NCI-H187 (cell line): Measurements from ENCODE around the gene POPDC3.
"Not testable (repeated sequence)": the region's sequence is repeated elsewhere in the genome, so short reads cannot be mapped to it uniquely, and the experiment has no call there.

Source experiments
- DNase-seq, 2 experiments: peaks; one replicate each; lab custom pipeline; 2025; lab: John Stamatoyannopoulos, UW

POPDC3 gene, protein sequence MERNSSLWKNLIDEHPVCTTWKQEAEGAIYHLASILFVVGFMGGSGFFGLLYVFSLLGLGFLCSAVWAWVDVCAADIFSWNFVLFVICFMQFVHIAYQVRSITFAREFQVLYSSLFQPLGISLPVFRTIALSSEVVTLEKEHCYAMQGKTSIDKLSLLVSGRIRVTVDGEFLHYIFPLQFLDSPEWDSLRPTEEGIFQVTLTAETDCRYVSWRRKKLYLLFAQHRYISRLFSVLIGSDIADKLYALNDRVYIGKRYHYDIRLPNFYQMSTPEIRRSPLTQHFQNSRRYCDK

DNA sequence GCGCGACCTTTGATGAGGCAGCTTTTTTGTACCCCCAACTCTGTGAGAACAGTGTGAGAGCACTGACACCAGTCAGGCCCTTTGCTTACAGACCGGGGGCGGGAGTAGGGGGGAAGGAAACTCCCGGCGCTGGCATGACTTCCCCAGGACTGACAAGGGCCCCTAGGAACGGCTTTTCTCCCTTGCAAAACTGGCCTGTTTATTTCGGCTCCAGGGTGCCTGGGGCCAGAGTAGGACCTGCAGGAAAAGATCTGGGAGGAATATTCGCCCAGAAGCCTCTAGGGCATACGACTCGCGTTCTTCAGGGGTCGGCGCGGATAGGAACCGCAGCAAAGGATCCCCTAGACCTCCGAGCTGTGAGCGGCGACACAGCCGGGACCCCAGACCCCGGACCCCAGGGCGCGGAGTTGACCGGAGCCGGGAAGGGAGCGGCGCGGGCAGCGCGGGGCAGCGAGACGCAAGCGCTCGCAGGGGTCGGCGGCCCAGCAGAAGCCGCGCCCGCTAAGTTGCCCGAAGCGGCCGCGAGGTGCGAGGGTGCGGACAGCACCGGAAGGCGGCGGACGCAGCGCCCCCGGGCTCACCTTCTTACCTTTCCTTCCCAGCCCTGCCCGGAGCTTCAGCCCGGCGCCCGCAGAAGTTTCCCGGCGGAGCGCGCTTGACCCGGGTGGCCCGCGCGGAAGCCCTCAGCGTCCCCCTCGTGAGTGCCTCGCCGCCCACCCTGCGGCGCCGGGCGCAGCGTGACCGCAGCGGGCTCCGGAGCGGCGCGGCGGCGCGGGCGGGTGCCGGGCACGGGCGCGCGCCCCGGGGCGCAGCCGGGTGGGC, at the start of gene POPDC3:
POPDC3 (minus strand) TSS at position 771 of the 822 bp plus-strand sequence. CDS start 18,105 bp downstream, outside the sequence.
- DNase-seq: no peak

DNA sequence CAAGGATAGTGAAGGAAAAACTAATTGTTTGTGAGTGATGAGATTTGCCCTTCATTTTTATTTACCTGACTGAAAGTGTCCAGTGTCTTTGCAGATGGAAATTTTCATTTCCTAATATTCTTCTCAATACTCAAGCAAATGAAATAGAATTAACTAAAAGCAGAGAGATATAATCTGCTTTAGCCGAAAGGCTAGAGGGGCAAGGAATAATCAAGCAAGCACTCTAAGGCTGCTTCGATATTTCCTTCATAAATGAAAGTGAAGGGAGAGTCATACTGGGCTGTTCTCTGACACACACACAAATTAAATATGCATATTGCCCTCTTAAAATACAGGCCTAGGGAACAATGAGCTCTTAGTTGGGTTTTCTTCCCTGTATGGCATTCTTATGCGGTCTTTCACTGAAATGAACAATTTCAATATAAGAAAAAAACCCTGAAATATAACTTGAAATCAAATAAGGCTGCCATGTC, 47.5 kb upstream of the POPDC3 start:
- DNase-seq: no peak

DNA sequence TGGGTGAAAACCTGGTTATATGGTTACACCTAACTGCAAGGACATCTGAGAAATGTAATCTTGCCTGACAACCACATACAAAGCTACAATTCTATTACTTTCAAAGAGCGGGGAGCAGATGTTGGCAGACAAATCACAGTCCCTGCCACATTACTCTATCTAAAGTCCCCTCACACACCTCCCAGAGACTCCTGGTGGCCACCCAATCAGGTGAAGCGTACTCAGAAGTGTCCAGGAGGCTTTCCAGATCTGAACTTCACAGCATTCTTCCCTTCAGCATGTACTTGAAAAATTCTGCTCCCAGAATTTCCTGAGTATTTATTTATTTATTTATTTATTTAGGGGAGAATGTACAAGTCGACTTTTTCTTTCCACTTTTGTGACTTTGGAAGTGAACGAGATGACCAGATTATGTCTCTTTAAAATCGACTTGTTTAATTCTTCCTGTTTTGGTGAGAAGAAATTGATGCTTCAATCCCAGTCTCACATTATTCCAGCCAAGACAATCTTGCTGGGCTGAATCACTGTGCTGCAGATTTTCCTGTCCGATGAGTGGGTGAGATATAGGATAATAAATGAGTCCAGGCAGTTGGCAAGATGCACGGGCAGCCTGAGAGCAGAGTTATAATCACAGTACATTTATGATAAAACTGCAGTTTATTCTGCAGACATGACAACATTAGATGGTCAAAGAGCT, 46.9 kb upstream of the POPDC3 start:
- DNase-seq: no peak

DNA sequence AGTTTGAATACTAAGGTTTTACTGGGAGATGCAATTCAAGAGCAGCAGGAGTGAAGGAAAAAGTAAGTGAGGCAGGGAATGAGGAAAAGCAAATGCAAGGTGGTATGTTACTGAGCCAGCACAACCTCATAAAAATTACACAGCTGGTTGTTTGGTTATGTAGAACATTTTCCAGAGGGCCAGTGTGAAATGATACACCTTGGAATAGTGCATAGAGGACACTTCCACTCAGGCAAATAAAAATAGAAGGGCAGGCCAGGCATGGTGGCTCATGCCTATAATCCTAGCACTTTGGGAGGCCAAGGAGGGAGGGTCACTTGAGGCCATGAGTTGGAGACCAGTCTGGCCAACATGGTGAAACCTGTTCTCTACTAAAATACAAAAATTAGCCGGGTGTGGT, 43.4 kb upstream of the POPDC3 start:
- no peak for DNase-seq

DNA sequence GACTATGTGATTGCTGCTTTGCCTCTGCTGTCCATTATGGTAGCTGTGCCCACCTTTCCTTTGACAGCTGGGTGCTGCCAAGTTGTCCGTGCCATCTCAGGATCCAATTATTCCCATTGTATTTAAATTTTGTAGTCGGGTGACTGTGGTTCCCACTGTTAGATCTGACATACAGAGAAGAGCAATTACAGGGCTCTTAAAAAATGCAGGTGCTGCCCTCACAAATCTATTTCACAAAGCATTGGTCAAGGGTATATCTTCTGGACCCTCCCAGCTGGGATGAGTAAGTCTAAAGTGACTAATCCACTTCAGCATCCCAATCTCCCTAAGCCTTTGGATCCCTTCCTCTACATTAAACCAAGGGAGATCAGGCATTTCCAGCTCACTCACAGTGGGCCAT, 41.4 kb upstream of the POPDC3 start:
- not testable (repeated sequence) for DNase-seq

DNA sequence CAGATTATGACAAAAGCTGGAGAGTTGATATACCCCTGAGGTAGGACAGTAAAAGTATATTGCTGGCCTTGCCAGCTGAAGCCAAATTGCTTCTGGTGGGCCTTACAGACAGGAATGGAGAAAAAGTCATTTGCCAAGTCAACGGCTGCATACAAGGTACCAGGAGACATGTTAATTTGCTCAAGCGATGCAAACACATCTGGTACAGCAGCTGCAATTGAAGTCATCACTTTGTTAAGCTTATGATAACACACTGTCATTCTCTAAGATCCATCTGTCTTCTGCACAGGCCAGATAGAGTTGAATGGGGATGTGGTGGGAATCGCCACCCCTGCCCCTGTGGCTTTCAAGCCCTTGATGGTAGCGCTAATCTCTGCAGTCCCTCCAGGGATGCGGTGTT, 40.4 kb upstream of the POPDC3 start:
- no peak for DNase-seq

DNA sequence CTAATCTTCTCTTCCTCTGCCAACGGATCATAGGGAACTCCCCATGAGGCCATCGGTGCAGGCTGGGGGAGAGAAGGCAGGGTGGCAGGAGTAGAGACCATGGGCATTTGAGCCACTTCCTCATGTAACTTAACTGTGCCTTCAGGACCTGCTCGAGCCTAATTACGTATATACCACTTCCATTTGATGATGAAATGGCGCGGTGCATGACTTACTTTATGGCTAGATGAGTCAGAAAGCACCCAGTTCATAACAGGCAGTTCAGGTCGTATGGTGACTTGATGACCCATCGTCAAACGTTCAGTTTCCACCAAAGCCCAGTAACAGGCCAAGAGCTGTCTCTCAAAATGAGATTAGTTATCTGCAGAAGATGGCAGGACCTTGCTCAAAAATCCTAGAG, 39.4 kb upstream of the POPDC3 start:
- not testable (repeated sequence) for DNase-seq

DNA sequence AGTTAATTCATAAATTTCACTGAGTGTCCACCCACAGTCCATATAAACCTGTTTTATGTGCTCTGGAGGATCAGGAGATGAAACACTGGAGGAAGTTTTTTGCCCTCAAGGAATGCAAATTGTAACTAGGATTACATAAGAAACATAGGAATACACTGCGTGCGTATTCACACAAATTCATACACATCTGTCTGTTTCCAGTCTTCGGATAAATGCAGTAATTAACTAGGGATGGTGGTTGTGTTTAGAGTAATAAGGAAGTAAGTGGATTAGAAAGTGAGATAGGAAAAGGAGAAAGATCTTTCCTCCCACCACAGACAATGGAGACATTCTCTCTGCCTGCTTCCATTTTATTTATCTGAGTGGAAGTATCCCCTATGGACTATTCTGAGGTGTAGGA, 35.7 kb upstream of the POPDC3 start:
- DNase-seq: no peak

DNA sequence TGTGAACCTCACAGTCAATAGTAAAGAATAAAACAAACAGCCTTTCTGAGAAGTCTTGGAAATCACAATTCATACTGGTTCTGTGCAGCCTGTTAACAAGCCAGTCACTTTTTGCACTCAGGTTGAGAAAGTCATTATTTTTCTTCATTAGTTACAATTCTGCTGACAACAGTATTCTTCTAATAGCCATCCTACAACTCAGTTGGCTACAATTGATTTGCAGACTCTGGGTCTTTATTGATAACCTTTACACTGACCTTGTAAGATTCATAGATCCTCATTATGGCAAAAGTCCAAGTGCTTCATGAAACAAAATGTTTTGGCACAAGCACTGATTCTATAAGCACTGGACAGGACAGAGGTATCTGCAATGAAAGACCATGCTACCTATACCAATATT, 34.9 kb upstream of the POPDC3 start:
- DNase-seq: no peak

DNA sequence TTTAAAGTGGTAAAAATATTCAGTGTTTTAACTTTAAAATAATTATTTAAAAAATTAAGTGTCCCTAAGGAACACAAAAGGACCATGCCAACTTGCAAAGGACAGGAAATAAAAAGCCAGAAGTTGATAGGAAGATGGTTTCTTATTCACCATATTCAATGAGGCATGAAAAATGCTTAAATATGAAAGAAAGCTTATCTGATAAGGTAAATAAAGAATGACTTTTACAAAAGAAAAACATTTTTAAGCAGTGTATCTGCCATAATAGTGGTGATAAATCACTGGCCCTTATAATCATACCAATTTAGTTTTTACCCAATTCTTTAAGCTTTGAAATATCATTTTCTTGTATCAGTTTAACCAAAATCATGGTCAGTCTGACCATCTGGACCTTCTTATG, 33.5 kb upstream of the POPDC3 start:
- DNase-seq: no peak

DNA sequence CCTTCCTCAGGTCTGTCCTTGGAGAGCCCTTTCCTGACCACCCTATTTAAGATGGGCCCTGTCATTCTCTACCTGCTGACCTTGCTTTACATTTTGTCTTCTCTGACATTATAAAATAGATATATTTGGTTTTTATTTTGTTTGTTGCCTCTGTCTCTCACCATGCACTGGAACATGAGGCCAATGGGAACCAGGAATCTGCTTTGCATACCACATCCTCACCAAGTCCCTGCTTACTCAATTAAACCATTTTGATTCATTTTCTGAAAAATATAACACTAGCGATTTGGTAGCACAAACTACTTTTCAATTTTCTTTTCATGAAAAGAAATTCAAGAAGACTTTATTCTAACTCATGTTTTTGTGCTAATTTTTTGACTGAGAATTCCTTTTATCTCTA, 32.8 kb upstream of the POPDC3 start:
- DNase-seq: no peak

DNA sequence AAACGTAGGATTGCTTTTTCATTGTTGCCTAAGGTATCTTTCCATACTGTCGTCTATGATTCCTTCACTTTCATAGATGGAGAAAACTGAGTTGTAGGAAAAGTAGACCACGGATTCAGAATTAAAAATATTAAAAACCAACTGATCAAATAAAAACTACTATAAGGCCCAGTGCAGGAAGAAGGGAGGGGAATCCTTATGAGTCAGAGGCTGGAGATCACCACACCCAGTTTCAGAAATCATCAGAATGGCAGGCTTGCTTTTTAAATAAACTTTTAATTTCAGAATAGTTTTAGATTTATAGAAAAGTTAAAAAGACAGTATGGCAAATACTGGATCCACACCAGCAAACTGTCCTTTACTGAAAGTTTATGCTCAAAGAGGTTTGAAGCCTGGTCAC, 32.0 kb upstream of the POPDC3 start:
- DNase-seq: no peak

DNA sequence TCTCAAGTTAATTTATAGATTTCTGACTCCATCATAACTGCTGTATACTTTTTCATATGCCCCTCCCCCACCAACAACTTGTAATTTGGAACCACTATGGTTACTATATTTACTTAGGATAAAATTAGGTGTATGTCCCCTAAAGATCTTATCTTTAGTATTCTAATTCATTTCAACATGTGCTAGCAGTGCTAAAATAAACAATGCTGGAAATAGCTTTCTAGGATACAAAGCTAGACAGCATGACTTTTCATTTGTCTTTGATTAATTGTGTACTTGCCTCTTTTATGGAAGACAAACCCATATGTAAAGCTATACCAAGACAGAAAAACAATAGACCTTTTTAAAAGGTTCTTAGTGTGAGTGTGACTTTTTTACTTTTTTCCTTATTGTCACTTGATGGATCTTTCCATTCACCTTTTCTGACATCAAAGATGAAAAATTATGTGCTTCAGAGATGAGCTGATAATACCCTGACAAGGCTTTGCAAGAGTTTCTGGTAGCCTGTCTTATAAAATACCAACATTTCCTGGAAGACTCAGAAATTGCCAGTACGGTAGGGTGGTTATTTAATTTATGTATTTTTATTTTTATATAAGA, 31.2 kb upstream of the POPDC3 start:
- DNase-seq: no peak

DNA sequence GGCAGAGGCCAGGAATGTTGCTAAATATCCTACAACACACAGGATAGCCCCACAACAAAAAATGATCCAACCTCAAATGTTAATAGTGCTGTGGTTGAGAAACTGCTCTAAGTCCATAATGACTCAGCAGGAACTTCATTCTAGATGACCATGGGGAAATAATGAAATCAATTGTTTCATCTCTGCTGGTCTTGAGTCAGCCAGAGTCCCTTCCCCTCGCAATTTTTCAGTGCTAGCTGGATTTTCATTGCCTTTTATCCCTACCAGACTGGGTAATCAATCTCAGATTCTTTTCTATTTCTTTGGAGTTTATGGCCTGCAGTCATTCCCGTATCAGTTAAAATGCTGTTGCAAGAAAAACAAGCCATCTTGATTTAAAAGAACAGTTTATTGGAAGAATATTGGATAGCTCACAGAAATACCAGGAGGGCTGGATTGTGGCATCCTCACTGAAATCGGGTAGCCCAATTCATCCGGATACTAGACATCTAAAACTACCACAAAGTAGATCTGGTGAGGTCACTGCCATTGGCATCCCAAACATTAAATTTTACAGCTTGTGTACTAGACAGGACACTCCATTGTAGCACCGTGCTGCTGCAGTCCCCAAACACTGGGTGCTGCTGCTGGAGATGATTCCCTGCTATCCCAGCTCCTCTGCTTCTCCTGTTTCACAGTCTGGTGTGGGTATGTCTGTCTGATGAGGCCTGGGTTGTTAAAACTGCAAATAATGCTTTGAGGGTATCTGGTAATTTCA, 30.3 kb upstream of the POPDC3 start:
- DNase-seq: no peak

DNA sequence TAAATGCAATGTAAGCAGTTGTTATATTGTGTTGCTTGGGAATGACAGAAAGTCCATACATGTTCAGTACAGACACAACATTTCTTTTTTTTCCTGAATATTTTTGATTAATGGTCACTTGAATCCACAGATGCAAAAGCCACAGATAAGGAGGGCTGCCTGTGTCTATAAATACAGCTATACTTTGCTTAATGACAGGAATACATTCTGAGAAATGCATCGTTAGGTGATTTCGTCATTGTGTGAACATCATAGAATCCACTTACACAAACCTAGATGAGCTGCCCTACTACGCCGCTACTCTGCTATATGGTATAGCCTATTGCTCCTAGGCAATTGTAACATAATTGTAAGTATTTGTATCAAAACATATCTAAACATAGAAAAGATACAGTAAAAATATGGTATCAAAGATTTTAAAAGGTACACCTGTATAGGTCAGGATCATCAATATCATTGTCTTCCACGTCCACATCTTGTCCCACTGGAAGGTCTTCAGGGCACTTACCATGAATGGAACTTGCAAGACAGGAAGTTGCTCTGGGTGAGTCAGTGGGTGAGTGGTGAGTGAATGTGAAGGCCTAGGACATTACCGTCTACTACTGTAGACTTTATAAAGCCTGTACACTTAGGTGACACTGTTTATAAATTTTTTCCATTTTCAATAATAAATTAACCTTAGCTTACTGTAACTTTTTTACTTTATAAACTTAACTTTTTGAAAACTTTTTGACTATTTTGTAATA, 27.9 kb upstream of the POPDC3 start:
- no peak for DNase-seq

DNA sequence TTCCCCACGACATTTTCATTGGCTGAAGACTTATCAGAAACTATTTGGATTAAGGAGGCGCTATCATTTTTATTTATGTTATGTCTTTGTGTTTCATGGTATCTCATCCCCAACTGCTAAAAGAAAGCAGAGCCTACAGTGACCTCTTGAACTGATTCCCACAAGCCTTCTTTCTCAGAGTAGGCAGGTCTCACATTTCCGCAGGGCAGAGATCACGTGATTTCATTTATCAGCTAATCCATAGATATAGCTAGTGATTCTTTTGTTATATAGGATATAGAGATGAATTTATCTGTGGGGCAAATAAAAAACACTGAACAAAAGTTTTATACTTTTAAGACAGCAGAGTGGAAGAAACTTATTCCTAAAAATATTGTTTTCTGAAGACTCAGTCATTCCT, 25.0 kb upstream of the POPDC3 start:
- no peak for DNase-seq

DNA sequence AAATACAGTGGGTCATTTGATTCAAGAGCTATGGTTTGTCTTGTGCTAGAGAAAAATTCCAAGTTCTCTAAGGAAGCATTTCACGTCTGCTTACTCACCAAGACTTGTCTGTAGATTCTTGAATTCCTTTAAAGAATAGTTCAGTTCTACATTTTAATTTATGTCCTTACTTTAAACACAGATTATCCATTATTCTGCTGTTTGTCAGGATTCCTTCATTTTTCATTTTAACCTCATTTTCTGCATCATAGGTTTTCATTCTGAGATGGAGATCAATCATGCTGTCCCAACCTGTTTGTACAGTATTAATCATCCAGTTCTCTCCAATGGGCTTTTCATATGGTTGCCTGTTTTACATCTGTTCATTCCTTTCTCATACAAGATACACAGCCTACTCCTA, 24.5 kb upstream of the POPDC3 start:
- no peak for DNase-seq

DNA sequence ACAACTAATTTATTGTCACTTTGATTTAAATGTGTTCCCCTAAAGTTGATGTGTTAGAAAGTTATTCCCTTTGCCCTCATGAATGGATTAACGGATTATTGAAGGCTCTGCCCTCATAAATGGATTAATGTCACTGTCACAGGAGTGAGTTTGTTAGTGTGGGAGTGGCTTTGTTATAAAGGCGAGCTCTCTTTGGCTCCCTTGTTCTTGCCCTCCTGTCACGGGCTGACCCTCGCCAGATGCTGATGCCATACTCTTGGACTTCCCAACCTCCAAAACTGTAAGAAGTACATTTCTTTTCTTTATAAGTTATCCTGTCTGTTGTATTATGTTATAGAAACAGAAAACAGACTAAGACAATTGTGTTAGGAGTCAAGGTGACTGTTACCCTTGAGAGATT, 22.7 kb upstream of the POPDC3 start:
- no peak for DNase-seq

DNA sequence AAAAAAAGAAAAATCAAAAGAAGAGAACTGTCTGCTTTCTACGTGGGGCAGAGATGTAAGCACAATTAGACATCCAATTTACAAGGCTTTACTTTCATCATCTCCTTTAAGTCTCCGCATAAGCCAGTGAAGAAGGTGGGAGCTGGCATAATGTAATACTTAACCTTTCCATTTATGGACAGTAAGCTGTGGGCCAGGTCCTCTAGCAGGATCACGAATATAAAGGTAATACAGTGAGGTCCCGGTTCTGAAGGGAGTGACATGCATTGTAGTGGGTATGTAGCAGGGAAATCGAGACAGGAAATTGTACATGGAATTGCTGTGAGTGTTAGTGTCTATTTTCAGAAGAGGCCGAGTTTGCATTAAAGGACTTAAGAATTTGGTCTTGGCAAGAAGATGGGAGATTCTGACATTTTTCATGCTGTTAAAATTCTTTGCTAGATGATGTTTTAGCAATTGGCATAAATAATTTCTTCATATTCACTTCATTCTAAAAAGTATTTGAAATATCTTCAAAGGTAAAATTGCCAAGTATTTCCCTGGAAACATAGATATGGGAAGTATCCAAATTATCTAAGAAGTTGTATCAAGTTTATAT, 20.4 kb upstream of the POPDC3 start:
- DNase-seq: no peak

DNA sequence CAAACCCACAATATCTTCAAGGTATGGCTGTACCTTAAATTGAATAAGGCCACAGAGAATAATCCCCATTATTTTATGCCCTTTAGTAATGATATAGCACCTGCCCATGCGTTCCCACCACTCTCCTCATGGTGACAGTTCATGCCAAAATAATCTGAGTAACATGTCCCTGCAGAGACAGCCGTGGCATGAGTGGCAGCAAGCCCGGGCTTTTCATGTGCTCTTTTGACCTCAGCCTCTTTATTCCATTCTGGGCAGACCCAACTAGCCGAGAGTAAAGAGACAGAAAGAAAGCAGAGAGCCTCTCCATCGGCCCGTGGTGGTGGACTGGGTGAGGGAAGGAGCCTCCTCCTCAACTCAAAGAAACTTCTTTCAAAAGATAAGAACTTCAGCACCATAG, 19.9 kb upstream of the POPDC3 start:
- DNase-seq: no peak

DNA sequence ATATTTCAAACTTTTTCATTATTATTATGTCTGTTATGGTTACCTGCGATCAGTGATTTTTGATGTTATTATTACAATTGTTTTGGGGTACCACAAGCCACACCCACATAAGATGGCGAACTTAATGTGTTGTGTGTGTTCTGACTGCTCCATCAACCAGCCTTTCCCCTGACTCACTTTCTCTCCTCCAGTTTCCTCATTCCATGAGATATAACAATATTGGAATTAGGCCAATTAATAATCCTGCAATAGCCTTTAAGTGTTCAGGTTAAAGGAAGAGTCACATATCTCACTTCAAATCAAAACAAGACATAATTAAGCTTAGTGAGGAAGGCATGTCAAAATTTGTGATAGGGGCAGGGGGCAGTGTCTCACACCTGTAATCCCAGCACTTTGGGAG, 16.3 kb upstream of the POPDC3 start:
- no peak for DNase-seq
